DOHH2 (cell line): ENCODE data around the gene ARID1B.

ENCODE experiments used
- CTCF ChIP-seq: fragments of 200-600 bp; sonication (generic); IDR thresholded peaks from one replicate; pipeline ENCODE4 v1.5.1; 2014; ENCODE audit warnings: antibody characterized with exemption, mild to moderate bottlenecking, low read depth, low read length; ENCODE audit not compliant: poor library complexity, severe bottlenecking
- EZH2phosphoT487 ChIP-seq: fragments of 200-600 bp; sonication (generic); IDR thresholded peaks from 2 replicates; pipeline ENCODE4 v1.6.1; 2017; ENCODE audit warnings: borderline replicate concordance, mild to moderate bottlenecking, antibody characterized with exemption, low read length, moderate library complexity, mixed read lengths

- TF ChIP-seq EZH2phosphoT487 (no peak), CTCF (no peak)
These were observed 62.4 kb downstream of the ARID1B start for GRCh38 chr6:156839591-156840001.
